WERI-Rb-1 (cell line): ENCODE results near the gene PLCH2.

Experiments used
- DNase-seq: peaks from one replicate; pipeline ENCODE4 v3.0.0-alpha.2; 2020
- H3K27ac ChIP-seq: fragments of 250-450 bp; sonication (Bioruptor Pico); 2 replicates; pipeline ENCODE4 v1.5.1; 2020; ENCODE audit warnings: mild to moderate bottlenecking, moderate library complexity
- H3K27me3 ChIP-seq: fragments of 250-450 bp; sonication (Bioruptor Pico); 2 replicates; pipeline ENCODE4 v1.5.1; 2021; ENCODE audit warnings: mild to moderate bottlenecking, low read depth, moderate library complexity; ENCODE audit not compliant: insufficient read depth, severe bottlenecking
- H3K36me3 ChIP-seq: fragments of 250-450 bp; sonication (Bioruptor Pico); 2 replicates; pipeline ENCODE4 v1.5.1; 2020; ENCODE audit warnings: mild to moderate bottlenecking, moderate library complexity
- H3K4me3 ChIP-seq: 2 replicates; pipeline ENCODE4 v1.5.1; 2011; ENCODE audit warnings: low read depth, mild to moderate bottlenecking, control low read depth, low read length
- H3K9me3 ChIP-seq: fragments of 250-450 bp; sonication (Bioruptor Pico); 2 replicates; pipeline ENCODE4 v1.5.1; 2021; ENCODE audit warnings: mild to moderate bottlenecking, moderate library complexity; ENCODE audit not compliant: severe bottlenecking
- TF ChIP-seq, protein P1 (sequence below): IDR thresholded peaks from 2 replicates; pipeline ENCODE4 v1.5.1; 2011; ENCODE audit warnings: low read depth, mild to moderate bottlenecking, control low read depth, inconsistent platforms, low read length

The PLCH2 gene, protein sequence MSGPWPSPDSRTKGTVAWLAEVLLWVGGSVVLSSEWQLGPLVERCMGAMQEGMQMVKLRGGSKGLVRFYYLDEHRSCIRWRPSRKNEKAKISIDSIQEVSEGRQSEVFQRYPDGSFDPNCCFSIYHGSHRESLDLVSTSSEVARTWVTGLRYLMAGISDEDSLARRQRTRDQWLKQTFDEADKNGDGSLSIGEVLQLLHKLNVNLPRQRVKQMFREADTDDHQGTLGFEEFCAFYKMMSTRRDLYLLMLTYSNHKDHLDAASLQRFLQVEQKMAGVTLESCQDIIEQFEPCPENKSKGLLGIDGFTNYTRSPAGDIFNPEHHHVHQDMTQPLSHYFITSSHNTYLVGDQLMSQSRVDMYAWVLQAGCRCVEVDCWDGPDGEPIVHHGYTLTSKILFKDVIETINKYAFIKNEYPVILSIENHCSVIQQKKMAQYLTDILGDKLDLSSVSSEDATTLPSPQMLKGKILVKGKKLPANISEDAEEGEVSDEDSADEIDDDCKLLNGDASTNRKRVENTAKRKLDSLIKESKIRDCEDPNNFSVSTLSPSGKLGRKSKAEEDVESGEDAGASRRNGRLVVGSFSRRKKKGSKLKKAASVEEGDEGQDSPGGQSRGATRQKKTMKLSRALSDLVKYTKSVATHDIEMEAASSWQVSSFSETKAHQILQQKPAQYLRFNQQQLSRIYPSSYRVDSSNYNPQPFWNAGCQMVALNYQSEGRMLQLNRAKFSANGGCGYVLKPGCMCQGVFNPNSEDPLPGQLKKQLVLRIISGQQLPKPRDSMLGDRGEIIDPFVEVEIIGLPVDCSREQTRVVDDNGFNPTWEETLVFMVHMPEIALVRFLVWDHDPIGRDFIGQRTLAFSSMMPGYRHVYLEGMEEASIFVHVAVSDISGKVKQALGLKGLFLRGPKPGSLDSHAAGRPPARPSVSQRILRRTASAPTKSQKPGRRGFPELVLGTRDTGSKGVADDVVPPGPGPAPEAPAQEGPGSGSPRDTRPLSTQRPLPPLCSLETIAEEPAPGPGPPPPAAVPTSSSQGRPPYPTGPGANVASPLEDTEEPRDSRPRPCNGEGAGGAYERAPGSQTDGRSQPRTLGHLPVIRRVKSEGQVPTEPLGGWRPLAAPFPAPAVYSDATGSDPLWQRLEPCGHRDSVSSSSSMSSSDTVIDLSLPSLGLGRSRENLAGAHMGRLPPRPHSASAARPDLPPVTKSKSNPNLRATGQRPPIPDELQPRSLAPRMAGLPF (N-terminal part only)

DNA sequence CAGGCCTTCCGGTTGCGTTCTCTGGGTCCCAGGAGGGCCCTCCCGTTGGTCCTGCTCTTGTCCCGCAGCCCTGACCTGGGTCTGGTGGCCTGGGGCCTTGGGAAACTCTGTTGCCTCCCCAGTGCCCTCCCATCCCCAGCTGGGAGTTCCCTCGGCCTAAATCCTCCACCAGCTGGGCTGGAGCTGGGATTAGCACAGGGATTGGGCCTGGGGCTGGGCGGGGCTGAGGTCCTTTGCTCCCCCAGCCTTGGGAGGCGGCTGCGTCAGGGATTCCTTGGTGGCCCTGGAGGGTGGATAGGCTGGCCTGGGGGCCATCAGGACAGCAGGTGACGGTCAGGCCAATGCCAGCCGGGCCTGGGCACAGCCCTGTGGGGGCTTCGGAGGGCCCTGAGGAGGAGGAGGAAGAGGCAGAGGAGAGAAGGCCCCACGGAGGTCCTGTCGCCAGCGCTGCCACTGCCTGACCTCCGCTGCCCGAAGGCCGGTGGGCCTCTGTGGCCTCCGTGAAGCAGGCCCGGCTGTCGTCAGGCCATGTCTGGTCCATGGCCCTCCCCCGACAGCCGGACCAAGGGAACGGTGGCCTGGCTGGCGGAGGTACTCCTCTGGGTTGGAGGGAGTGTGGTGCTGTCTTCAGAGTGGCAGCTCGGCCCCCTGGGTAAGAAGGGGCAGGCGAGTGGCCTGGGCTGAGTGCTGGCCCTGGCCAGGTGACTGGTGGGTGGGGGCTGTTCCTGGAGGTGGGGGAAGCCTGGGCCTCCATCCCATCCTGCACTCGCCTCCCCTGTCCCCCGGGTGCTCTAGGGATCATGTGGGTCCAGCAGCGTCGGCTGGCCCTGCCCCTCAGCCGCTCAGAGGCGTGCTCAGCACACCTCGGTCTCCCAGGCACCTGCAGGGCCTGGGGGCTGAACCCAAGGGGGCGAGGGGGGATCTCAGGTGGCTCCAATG, at the start of gene PLCH2:
TSS of gene PLCH2 (plus strand) at position 229 of the 939 bp plus-strand sequence. CDS start at position 529, 300 bp downstream.
- peak within 1 kb of the TSS; percentile 98 for H3K27ac ChIP-seq
- H3K4me3 ChIP-seq: peak within 1 kb of the TSS; percentile 49
- H3K36me3 ChIP-seq: peaks cover 30% of the 10 kb centered on the region
- DNase-seq: peak; percentile 96
- H3K27me3 ChIP-seq: no peaks in the 10 kb centered on the region
- no peaks in the 10 kb centered on the region for H3K9me3 ChIP-seq
- TF ChIP-seq, protein P1, sequence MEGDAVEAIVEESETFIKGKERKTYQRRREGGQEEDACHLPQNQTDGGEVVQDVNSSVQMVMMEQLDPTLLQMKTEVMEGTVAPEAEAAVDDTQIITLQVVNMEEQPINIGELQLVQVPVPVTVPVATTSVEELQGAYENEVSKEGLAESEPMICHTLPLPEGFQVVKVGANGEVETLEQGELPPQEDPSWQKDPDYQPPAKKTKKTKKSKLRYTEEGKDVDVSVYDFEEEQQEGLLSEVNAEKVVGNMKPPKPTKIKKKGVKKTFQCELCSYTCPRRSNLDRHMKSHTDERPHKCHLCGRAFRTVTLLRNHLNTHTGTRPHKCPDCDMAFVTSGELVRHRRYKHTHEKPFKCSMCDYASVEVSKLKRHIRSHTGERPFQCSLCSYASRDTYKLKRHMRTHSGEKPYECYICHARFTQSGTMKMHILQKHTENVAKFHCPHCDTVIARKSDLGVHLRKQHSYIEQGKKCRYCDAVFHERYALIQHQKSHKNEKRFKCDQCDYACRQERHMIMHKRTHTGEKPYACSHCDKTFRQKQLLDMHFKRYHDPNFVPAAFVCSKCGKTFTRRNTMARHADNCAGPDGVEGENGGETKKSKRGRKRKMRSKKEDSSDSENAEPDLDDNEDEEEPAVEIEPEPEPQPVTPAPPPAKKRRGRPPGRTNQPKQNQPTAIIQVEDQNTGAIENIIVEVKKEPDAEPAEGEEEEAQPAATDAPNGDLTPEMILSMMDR: no peak

DNA sequence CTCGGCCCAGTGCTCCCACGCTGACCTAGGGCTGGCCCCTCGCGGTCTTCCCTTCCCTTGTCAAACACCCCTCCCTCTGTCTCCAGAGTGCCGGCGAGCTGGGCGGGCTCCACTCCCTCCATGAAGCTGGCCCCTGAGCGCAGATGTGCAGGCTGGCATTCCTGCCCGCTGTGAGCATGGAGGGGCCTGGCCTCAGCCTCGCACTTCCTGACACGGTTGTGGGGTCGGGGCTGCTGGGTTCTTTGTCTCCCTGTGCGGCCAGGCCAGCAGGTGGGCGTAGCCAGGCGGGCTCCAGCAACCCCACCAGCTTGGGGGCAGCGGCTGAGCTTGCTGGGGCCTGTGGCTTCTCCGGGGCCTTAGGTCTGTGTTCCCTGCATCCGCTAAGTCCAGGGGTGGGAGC, 49.5 kb upstream of the PLCH2 start:
- TF ChIP-seq, protein P1: no peak

DNA sequence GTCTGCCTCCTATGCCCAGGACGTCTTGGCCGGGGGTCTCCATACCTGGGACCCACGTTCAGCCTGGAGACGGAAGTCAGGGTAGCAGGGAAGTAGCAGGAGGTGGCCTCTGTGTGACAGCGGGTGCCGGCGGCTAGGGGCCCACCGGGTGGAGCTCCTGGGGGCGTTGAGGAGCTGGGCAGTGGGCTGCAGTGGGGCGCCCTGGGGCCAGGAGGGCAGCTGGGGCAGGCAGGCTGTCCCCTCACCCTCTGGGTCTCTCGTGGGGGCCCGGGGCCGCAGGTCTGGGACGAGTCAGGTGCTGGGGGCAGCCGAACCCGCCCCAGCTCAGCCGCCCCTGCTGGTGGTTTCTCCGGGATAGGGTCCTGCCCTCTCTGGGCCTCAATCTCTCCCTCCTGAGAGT, 49.0 kb upstream of the PLCH2 start:
- Histone ChIP-seq H3K9me3 (peaks cover 15% of the 10 kb centered on the region), H3K27ac (no peak overlapping the region), H3K4me3 (no peak overlapping the region), H3K36me3 (no peaks in the 10 kb centered on the region), H3K27me3 (no peaks in the 10 kb centered on the region)
- TF ChIP-seq, protein P1: no peak
- DNase-seq: no peak

More for the DNA sequence above, 49.5 kb upstream of the PLCH2 start:
- H3K9me3 ChIP-seq: peaks cover 15% of the 10 kb centered on the region
- no peaks in the 10 kb centered on the region for H3K36me3 ChIP-seq
- H3K27me3 ChIP-seq: no peaks in the 10 kb centered on the region
- H3K27ac ChIP-seq: peak overlapping the region; percentile 46
- no peak for DNase-seq
- H3K4me3 ChIP-seq: no peak overlapping the region

DNA sequence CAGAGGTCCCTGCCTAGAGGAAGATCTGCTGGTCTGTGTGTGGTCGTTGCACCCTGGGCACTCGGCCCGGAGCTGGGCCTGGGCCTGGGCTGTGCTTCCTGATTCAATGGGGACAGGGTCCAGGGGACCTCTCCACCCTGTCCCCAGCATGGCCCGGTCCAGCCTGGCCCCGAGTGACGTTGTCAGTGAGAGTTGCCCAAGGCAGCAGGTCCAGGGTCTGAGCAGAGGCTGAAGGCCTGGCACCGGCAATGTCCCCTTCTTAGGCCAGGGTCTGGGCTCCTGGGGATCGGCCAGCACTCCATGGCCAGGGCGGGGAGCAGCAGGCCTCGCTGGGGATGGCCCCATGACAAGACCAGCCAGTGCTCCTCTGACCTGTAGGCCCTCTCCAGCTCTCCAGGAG, 48.1 kb upstream of the PLCH2 start:
- Histone ChIP-seq H3K27me3 (no peaks in the 10 kb centered on the region), H3K36me3 (no peaks in the 10 kb centered on the region), H3K9me3 (peaks cover 14% of the 10 kb centered on the region), H3K27ac (no peak overlapping the region), H3K4me3 (no peak overlapping the region)
- TF ChIP-seq, protein P1: no peak
- no peak for DNase-seq

DNA sequence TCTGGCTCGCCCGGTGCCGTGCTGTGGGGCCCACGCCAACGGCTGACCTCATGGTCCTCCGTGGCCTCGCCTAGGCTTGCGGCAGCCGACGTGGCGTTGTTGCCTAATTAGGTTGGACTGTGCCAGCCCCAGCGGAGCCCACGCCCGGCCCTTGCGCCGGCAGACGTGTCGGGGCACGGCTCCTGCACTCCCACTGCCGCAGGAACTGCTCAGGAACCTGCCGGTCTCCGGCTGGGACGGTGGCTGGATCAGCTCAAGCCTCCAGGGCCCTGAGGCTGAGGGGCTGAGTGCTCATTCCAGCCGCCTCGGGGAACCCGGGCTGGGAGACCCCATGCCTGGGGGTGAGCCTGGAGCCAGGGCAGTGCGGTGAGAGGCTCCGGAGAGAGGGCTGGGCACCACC, 47.6 kb upstream of the PLCH2 start:
- peaks cover 9% of the 10 kb centered on the region for H3K9me3 ChIP-seq
- H3K4me3 ChIP-seq: no peak overlapping the region
- H3K36me3 ChIP-seq: no peaks in the 10 kb centered on the region
- no peak overlapping the region for H3K27ac ChIP-seq
- TF ChIP-seq, protein P1: no peak
- DNase-seq: no peak
- H3K27me3 ChIP-seq: no peaks in the 10 kb centered on the region
